22Rv1 (cell line): Measurements from ENCODE around the gene ALG2.
"Not testable (repeated sequence)": the region's sequence is repeated elsewhere in the genome, so short reads cannot be mapped to it uniquely, and the experiment has no call there.

Experiments used
- H3K27ac ChIP-seq: fragments of 450-650 bp; 2 replicates; pipeline ENCODE4 v1.5.1; 2017
- ZFX ChIP-seq: fragments of 450-650 bp; IDR thresholded peaks from 2 replicates; pipeline ENCODE4 v1.6.1; 2017; ENCODE audit warnings: antibody characterized with exemption, borderline replicate concordance
- TF ChIP-seq, protein P1 (sequence below): fragments of 450-650 bp; IDR thresholded peaks from 2 replicates; pipeline ENCODE4 v1.5.1; 2017; ENCODE audit warnings: mild to moderate bottlenecking

ALG2 gene

DNA sequence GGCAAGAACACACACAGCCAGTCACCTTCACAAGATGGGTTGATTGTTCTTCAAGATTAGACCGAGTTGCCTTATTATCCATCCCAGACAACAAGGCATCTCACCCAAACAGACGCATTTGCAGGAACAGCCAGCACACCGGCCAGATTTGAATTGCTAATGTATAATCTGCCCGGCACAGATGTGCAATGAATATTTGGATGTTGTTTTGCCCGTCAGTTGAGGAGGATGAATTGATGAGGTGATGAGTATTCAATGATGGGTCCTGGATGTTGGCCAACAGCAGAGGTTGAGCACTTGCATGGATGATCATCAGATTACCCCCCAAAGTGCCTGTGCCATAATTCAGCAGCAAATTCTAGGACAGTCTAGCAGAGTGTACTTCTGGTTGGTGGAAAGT lies 20.1 kb downstream of the ALG2 start:
- TF ChIP-seq, protein P1, sequence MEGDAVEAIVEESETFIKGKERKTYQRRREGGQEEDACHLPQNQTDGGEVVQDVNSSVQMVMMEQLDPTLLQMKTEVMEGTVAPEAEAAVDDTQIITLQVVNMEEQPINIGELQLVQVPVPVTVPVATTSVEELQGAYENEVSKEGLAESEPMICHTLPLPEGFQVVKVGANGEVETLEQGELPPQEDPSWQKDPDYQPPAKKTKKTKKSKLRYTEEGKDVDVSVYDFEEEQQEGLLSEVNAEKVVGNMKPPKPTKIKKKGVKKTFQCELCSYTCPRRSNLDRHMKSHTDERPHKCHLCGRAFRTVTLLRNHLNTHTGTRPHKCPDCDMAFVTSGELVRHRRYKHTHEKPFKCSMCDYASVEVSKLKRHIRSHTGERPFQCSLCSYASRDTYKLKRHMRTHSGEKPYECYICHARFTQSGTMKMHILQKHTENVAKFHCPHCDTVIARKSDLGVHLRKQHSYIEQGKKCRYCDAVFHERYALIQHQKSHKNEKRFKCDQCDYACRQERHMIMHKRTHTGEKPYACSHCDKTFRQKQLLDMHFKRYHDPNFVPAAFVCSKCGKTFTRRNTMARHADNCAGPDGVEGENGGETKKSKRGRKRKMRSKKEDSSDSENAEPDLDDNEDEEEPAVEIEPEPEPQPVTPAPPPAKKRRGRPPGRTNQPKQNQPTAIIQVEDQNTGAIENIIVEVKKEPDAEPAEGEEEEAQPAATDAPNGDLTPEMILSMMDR = no peak
- no peak for TF ChIP-seq ZFX

DNA sequence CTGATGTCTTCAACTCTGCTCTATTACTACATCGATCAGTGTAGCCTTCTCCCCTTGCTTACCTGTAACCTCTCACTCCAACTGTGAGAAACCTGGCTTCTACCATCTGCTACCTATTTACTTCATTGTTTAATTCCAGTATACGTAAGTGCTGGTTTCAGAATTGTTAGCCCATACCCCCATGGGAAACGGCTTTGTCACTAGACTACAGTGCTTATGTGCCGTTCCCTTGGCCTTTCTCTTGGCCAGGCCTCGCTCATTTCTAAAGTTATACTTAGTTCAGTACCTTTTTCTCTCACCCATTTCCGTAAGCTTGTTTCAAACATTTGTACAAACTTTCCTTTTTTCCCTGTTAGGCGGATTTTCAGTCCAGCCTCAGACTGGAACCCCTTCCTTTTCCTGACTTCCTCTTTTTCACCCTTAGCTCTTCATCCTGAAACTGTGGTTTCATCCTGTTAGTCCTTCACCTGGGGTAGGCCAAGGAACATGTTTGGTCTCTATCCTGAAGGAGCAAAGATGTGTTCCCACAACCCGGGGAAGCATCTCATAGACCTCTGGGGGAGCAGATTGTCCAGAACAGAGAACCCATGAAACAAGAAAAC lies 21.7 kb downstream of the ALG2 start:
- H3K27ac ChIP-seq = no peak overlapping the region
- TF ChIP-seq, protein P1 = no peak
- no peak for TF ChIP-seq ZFX

More for the DNA sequence above, 20.1 kb downstream of the ALG2 start:
- no peak overlapping the region for H3K27ac ChIP-seq

DNA sequence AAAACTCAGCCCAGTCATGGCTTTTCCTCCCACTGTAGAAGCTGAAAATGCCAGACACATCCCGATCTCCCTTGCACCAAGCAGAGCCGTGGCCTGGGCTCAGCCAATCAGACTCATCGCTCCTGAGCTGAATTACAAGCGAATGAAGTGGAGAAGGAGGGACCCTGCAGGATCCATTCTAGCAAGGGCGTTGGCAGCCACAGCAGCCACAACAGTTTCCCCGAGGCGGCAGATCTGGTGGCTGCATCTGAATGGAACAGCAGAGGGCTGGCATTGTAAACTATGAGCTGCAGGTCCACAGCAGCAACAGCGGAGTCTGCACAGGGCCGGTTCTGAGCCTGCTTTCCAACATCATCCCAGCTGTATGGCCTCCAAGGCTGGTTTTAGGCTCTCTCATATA lies 23.8 kb downstream of the ALG2 start:
- no peak overlapping the region for H3K27ac ChIP-seq
- TF ChIP-seq, protein P1 = no peak
- TF ChIP-seq ZFX = no peak

DNA sequence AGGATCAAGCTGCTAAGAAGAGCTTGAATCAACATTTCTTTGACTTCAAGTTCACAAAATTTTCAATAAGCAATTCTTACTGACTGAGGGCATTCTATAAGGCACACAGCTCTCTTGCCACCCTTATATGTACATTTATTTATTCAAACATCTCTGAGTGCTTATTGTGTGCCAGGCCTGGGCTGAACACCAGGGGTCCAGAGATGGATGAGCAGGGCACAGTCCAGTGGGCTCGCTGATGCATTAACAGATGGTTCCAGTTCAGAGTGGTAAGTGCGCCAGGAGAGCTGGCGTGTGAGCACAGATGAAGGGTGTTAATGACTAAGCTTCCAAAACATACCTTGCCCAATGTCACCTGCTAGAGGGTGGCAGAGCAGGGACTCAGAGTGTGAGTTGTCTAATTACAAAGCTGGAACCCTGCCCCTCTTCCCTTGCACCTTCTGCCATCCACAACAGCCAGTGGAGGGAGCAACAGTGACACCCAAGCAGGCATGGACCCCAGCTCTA lies 24.6 kb downstream of the ALG2 start:
- no peak overlapping the region for H3K27ac ChIP-seq
- TF ChIP-seq, protein P1 = no peak
- no peak for TF ChIP-seq ZFX

DNA sequence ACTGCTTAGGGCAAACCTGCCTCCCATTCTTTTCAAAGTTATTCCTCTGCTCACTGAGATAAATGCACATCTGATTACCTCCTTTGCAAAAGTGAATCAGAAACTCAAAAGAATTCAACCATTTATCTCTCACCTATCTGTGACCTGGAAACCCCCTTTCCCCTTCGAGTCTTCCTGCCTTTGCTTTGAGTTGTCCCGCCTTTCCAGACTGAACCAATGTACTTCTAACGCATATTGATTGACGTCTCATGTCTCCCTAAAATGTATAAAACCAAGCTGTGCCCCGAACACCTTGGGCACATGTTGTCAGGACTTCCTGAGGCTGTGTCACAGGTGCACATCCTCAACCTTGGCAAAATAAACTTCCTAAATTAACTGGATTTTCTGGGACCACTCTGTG lies 25.3 kb downstream of the ALG2 start:
- H3K27ac ChIP-seq = not testable (repeated sequence)

DNA sequence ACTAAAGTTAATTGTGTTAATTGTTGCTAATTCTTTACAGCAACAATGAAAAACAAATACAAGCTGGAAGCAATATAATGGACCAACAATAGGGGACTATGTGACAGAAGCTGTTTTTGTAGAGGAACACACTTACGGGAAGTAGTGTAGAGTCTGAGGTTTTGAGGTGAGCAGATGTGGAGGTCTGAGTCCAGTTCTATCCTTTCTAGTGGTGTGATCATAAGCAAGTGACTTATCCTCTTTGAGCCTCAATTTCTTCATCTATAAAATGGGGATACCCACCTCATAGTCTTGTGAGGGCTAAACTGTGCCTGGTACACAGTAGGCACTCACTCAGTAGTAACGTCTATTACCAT lies 28.3 kb downstream of the ALG2 start:
- TF ChIP-seq, protein P1 = no peak
- no peak for TF ChIP-seq ZFX
- H3K27ac ChIP-seq = no peak overlapping the region

DNA sequence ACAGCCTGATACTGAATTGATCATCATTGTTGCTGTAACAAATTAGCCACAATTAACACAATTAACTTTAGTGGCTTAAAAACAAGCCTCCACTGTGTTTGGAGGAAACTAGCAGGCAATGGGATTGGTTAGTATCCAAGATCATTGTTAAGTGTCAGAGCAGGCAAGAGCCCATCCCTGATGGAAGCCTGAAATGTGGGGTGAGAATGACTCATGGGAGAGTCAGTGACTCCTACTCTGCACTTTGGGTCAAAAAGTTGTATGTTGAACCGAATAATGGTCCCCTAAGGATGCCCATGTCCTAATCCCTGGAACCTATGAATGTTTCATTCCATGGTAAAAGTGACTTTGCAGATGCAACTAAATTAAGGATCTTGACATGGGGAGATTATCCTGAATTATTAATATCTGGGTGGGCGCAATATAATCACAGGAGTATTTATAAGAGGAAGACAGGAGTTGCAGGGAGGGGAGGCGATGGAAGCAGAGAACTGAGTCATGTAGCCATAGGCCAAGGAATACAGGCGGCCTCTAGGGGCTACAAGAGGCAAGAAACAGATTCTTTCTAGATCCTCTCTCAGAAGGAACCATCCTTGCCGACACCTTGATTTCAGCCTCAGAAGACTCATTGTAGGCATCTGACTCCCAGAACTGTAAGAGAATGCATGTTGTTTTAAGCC lies 28.8 kb downstream of the ALG2 start:
- TF ChIP-seq, protein P1 = 0 out of 2 replicates have a peak, but pooled peaks have one; percentile 13
- no peak for TF ChIP-seq ZFX
- no peak overlapping the region for H3K27ac ChIP-seq
